Measurements from ENCODE around the gene GGA2.

The GGA2 gene

GRCh38 chr16:23538919-23539278 lies 28.6 kb upstream of the GGA2 start:
- H3K4me2 ChIP-seq (ENCODE audit: low read depth, low read length, poor library complexity, severe bottlenecking): no peak overlapping the region

DNA sequence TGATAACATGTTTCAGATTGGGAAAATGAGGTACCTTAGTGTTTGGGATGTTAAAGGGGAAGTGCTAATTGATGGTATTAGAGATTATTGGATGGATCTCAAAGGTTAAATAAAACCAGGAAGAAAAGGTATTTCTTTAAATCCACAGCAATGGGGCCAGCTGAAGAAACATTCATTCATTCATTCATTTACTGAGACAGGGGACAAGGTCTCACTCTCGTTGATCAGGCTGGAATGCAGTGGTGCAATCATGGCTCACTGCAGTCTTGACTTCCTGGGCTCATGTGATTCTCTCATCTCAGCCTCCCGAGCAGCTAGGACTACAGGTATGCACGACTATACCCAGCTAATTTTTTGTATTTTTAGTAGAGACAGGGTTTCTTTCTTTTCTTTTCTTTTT lies 27.1 kb upstream of the GGA2 start:
- Histone ChIP-seq H4K20me1 (ENCODE audit: low read depth, low read length) (no peaks in the 10 kb centered on the region), H3K79me2 (ENCODE audit: insufficient read depth, low read length) (no peaks in the 10 kb centered on the region), H3K27me3 (ENCODE audit: low read length) (no peaks in the 10 kb centered on the region), H2AFZ (ENCODE audit: low read depth, low read length, severe bottlenecking) (no peak overlapping the region), H3K4me3 (ENCODE audit: insufficient read depth, low read length, poor library complexity, severe bottlenecking) (no peak overlapping the region), H3K9me3 (ENCODE audit: insufficient read depth, low read length) (no peaks in the 10 kb centered on the region), H3F3A (ENCODE audit: insufficient read depth) (no peaks in the 10 kb centered on the region), H3K9me2 (replicated peaks; ENCODE audit: insufficient read depth, low read length) (no peaks in the 10 kb centered on the region), H3K9ac (ENCODE audit: low read length) (no peak overlapping the region), H3K36me3 (ENCODE audit: low read length) (peaks cover 3% of the 10 kb centered on the region; the same call in 1 of the 2 replicates), H3K4me2 (ENCODE audit: low read depth, low read length, poor library complexity, severe bottlenecking) (no peak overlapping the region), H3K27ac (ENCODE audit: low read depth, low read length) (no peak overlapping the region)
- TF ChIP-seq, protein P1, sequence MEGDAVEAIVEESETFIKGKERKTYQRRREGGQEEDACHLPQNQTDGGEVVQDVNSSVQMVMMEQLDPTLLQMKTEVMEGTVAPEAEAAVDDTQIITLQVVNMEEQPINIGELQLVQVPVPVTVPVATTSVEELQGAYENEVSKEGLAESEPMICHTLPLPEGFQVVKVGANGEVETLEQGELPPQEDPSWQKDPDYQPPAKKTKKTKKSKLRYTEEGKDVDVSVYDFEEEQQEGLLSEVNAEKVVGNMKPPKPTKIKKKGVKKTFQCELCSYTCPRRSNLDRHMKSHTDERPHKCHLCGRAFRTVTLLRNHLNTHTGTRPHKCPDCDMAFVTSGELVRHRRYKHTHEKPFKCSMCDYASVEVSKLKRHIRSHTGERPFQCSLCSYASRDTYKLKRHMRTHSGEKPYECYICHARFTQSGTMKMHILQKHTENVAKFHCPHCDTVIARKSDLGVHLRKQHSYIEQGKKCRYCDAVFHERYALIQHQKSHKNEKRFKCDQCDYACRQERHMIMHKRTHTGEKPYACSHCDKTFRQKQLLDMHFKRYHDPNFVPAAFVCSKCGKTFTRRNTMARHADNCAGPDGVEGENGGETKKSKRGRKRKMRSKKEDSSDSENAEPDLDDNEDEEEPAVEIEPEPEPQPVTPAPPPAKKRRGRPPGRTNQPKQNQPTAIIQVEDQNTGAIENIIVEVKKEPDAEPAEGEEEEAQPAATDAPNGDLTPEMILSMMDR (IDR thresholded peaks at IDR 0.05; ENCODE audit: insufficient read depth, low read length, poor library complexity, severe bottlenecking): no peak
- no peak for TF ChIP-seq EZH2phosphoT487 (conservative IDR thresholded peaks at IDR 0.05; ENCODE audit: low read length)

More at GRCh38 chr16:23538919-23539278, 28.6 kb upstream of the GGA2 start:
- H3K9me2 ChIP-seq (replicated peaks; ENCODE audit: insufficient read depth, low read length): no peaks in the 10 kb centered on the region
- H3F3A ChIP-seq (ENCODE audit: insufficient read depth): no peaks in the 10 kb centered on the region
- H2AFZ ChIP-seq (ENCODE audit: low read depth, low read length, severe bottlenecking): no peak overlapping the region
- no peak overlapping the region for H3K4me3 ChIP-seq (ENCODE audit: insufficient read depth, low read length, poor library complexity, severe bottlenecking)
- peaks cover 5% of the 10 kb centered on the region; the same call in 1 of the 2 replicates for H3K36me3 ChIP-seq (ENCODE audit: low read length)
- TF ChIP-seq, protein P1 (IDR thresholded peaks at IDR 0.05; ENCODE audit: insufficient read depth, low read length, poor library complexity, severe bottlenecking): no peak
- no peak for TF ChIP-seq EZH2phosphoT487 (conservative IDR thresholded peaks at IDR 0.05; ENCODE audit: low read length)
- H3K79me2 ChIP-seq (ENCODE audit: insufficient read depth, low read length): no peaks in the 10 kb centered on the region
- no peaks in the 10 kb centered on the region for H3K9me3 ChIP-seq (ENCODE audit: insufficient read depth, low read length)
- no peaks in the 10 kb centered on the region for H3K27me3 ChIP-seq (ENCODE audit: low read length)
- no peaks in the 10 kb centered on the region for H4K20me1 ChIP-seq (ENCODE audit: low read depth, low read length)
- H3K9ac ChIP-seq (ENCODE audit: low read length): no peak overlapping the region
- no peak overlapping the region for H3K27ac ChIP-seq (ENCODE audit: low read depth, low read length)

GRCh38 chr16:23535901-23536300 lies 25.6 kb upstream of the GGA2 start:
- Histone ChIP-seq H3K9me2 (replicated peaks; ENCODE audit: insufficient read depth, low read length) (no peaks in the 10 kb centered on the region), H3K4me3 (ENCODE audit: insufficient read depth, low read length, poor library complexity, severe bottlenecking) (no peak overlapping the region), H3K9me3 (ENCODE audit: insufficient read depth, low read length) (no peaks in the 10 kb centered on the region), H3K79me2 (ENCODE audit: insufficient read depth, low read length) (no peaks in the 10 kb centered on the region), H3K36me3 (ENCODE audit: low read length) (peaks cover 3% of the 10 kb centered on the region; the same call in 1 of the 2 replicates), H3K27ac (ENCODE audit: low read depth, low read length) (no peak overlapping the region), H2AFZ (ENCODE audit: low read depth, low read length, severe bottlenecking) (no peak overlapping the region), H4K20me1 (ENCODE audit: low read depth, low read length) (no peaks in the 10 kb centered on the region), H3K9ac (ENCODE audit: low read length) (no peak overlapping the region), H3K4me2 (ENCODE audit: low read depth, low read length, poor library complexity, severe bottlenecking) (no peak overlapping the region), H3F3A (ENCODE audit: insufficient read depth) (no peaks in the 10 kb centered on the region), H3K27me3 (ENCODE audit: low read length) (no peaks in the 10 kb centered on the region)
- TF ChIP-seq, protein P1 (IDR thresholded peaks at IDR 0.05; ENCODE audit: insufficient read depth, low read length, poor library complexity, severe bottlenecking): no peak
- no peak for TF ChIP-seq EZH2phosphoT487 (conservative IDR thresholded peaks at IDR 0.05; ENCODE audit: low read length)

Measured in SU-DHL-6 (cell line).